Measurements from ENCODE around the gene DIP2C.
"Not testable (repeated sequence)": the region's sequence is repeated elsewhere in the genome, so short reads cannot be mapped to it uniquely, and the experiment has no call there.

DIP2C gene

DNA sequence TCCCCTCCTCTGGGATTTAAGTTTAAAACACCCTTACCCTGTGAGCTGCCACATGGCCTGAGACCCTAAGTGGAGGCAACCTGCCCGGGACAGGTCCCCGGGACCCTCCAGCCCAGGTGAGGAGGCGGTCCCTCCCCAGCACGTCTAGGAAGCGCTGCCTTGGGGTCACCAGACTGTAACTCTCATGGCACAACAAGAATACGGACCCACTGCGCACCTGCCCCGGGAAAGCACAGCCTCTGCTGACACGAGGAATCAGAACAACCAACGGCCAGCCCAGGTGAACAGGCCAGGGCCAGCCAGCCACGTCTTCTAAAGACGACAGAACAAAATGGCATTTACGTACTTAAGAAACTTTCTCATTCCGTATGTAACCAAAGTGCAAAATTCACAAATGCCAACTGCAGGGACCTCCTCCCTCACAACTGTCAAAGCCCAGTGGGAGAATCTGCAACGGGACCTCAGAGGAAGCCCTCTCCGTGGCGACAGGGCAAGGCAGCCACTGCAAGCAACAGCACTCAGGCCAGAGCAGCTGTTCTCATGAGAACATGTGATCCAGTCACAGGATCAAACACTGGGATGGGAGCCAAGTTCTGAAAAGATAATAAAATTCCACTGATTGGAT lies 208.4 kb downstream of the DIP2C start:
- Histone ChIP-seq H3K9me3 (ENCODE audit: insufficient read depth, low read length, severe bottlenecking) (no peaks in the 10 kb centered on the region), H3K36me3 (ENCODE audit: insufficient read depth, low read length) (no peaks in the 10 kb centered on the region), H3K79me2 (ENCODE audit: insufficient read depth, low read length) (no peaks in the 10 kb centered on the region), H3K27me3 (ENCODE audit: insufficient read depth, low read length, poor library complexity) (peaks cover 3% of the 10 kb centered on the region), H3K9ac (ENCODE audit: low read depth, low read length) (no peak overlapping the region), H3K4me1 (ENCODE audit: insufficient read depth, low read length) (no peaks in the 10 kb centered on the region), H4K20me1 (ENCODE audit: insufficient read depth, low read length) (peaks cover 6% of the 10 kb centered on the region; the same call in 1 of the 2 replicates), H2AFZ (ENCODE audit: low read depth, low read length) (no peak overlapping the region), H3K27ac (ENCODE audit: low read length) (no peak overlapping the region), H3K4me2 (ENCODE audit: insufficient read depth, low read length) (no peak overlapping the region), H3K4me3 (ENCODE audit: low read depth in 1 of 2, low read length in 2 of 2) (no peak overlapping the region)
- TF ChIP-seq, protein P1, sequence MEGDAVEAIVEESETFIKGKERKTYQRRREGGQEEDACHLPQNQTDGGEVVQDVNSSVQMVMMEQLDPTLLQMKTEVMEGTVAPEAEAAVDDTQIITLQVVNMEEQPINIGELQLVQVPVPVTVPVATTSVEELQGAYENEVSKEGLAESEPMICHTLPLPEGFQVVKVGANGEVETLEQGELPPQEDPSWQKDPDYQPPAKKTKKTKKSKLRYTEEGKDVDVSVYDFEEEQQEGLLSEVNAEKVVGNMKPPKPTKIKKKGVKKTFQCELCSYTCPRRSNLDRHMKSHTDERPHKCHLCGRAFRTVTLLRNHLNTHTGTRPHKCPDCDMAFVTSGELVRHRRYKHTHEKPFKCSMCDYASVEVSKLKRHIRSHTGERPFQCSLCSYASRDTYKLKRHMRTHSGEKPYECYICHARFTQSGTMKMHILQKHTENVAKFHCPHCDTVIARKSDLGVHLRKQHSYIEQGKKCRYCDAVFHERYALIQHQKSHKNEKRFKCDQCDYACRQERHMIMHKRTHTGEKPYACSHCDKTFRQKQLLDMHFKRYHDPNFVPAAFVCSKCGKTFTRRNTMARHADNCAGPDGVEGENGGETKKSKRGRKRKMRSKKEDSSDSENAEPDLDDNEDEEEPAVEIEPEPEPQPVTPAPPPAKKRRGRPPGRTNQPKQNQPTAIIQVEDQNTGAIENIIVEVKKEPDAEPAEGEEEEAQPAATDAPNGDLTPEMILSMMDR (IDR thresholded peaks at IDR 0.05; ENCODE audit: borderline replicate concordance, extremely low read depth, low read length, poor library complexity, severe bottlenecking) = no peak
- no peak for TF ChIP-seq EZH2 (IDR thresholded peaks at IDR 0.05; ENCODE audit: borderline replicate concordance, low read depth, low read length, severe bottlenecking)
- no peak for ATAC-seq (ENCODE audit: insufficient read depth, low read depth)
- no peak for DNase-seq

DNA sequence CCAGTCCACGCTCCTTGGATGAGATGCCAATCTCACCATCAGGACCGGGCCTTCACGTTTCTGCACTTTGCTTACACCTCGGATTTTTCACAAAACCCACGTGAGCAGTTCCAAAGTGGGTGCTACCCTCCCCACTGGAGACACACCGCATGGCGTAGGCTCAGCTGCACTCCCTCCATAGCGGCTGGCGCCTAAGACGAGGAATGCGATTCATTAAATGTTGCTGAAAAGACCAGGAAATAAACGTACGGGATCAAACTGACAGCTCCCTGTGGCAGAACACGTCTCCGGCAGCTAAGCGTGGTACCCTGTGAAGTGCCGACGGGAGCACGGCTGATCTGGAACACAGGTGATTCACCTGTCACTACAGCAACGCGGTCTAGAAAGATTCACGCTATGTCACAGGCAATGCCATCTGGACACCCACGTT lies 209.0 kb downstream of the DIP2C start:
- Histone ChIP-seq H3K9me3 (ENCODE audit: insufficient read depth, low read length, severe bottlenecking) (no peaks in the 10 kb centered on the region), H3K4me1 (ENCODE audit: insufficient read depth, low read length) (no peaks in the 10 kb centered on the region), H4K20me1 (ENCODE audit: insufficient read depth, low read length) (peaks cover 6% of the 10 kb centered on the region; the same call in 1 of the 2 replicates), H3K9ac (ENCODE audit: low read depth, low read length) (no peak overlapping the region), H3K27ac (ENCODE audit: low read length) (no peak overlapping the region), H3K36me3 (ENCODE audit: insufficient read depth, low read length) (no peaks in the 10 kb centered on the region), H3K4me2 (ENCODE audit: insufficient read depth, low read length) (no peak overlapping the region), H2AFZ (ENCODE audit: low read depth, low read length) (no peak overlapping the region), H3K79me2 (ENCODE audit: insufficient read depth, low read length) (no peaks in the 10 kb centered on the region), H3K4me3 (ENCODE audit: low read depth in 1 of 2, low read length in 2 of 2) (no peak overlapping the region), H3K27me3 (ENCODE audit: insufficient read depth, low read length, poor library complexity) (no peaks in the 10 kb centered on the region)
- ATAC-seq (ENCODE audit: insufficient read depth, low read depth) (no peak), DNase-seq (no peak)
- no peak for TF ChIP-seq EZH2 (IDR thresholded peaks at IDR 0.05; ENCODE audit: borderline replicate concordance, low read depth, low read length, severe bottlenecking)
- TF ChIP-seq, protein P1 (IDR thresholded peaks at IDR 0.05; ENCODE audit: borderline replicate concordance, extremely low read depth, low read length, poor library complexity, severe bottlenecking) = no peak

DNA sequence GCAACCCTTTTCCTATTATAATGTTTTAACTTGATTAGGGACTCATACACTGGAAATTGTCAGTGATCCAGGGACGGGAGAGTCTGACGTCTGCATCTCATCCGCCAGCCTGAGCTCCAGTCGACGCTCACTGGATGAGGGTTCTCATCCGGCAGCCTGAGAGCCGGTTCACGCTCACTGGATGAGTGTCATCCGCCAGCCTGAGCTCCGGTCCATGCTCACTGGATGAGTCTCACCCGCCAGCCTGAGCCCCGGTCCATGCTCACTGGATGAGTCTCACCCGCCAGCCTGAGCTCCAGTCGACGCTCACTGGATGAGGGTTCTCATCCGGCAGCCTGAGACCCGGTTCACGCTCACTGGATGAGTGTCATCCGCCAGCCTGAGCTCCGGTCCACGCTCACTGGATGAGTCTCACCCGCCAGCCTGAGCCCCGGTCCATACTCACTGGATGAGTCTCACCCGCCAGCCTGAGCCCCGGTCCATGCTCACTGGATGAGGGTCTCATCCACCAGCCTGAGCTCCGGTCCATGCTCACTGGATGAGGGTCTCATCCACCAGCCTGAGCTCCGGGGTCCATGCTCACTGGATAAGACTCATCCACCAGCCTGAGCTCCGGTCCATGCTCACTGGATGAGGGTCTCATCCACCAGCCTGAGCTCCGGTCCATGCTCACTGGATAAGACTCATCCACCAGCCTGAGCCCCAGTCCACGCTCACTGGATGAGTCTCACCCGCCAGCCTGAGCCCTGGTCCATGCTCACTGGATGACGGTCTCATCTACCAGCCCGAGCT lies 209.6 kb downstream of the DIP2C start:
- ATAC-seq (ENCODE audit: insufficient read depth, low read depth); H3K9me3 ChIP-seq (ENCODE audit: insufficient read depth, low read length, severe bottlenecking); H3K27ac ChIP-seq (ENCODE audit: low read length); H4K20me1 ChIP-seq (ENCODE audit: insufficient read depth, low read length); H3K27me3 ChIP-seq (ENCODE audit: insufficient read depth, low read length, poor library complexity); DNase-seq; H3K4me1 ChIP-seq (ENCODE audit: insufficient read depth, low read length); H3K4me3 ChIP-seq (ENCODE audit: low read depth in 1 of 2, low read length in 2 of 2); H3K36me3 ChIP-seq (ENCODE audit: insufficient read depth, low read length); H3K9ac ChIP-seq (ENCODE audit: low read depth, low read length); H2AFZ ChIP-seq (ENCODE audit: low read depth, low read length); H3K4me2 ChIP-seq (ENCODE audit: insufficient read depth, low read length); H3K79me2 ChIP-seq (ENCODE audit: insufficient read depth, low read length): not testable (repeated sequence)

All from DND-41 (cell line).